GM18867 (cell line): ENCODE results near the gene COPB1.
A peak's percentile ranks its signal among the peaks of the same experiment; 100 is the strongest.
"Not testable (repeated sequence)": the region's sequence is repeated elsewhere in the genome, so short reads cannot be mapped to it uniquely, and the experiment has no call there.

ENCODE experiments used
- ATAC-seq: cut with Tn5 transposase; IDR thresholded peaks from one replicate; pipeline ENCODE4 v1.9.1; 2021; ENCODE audit warnings: mild to moderate bottlenecking, moderate library complexity; ENCODE audit not compliant: unreplicated experiment

COPB1 gene

GRCh38 chr11:14499560-14500180 is at the start of gene COPB1:
Gene COPB1, minus strand, starts transcription at chr11:14499811. Its CDS starts 883 bp downstream, at chr11:14498928.
- peak; percentile 89 for ATAC-seq

DNA sequence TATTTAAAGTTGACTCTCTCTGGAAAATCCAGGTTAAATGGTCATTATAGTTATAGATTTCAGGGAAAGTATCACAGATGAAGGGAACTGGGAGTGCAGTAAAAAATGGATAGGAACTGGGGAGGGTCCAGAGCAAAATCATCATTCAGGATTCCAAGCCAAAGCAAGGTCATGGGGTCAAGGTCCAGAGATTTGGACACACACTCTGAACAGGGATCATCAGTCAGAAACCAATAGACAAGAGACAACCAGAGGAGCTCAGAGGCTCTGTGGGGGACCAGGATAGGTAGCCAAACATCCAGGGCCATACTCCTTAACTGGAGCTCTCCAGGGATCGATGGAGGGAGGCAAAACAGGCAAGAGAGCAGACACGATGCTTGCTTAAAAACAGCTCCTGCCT is 47.8 kb upstream of the COPB1 start:
- no peak for ATAC-seq

GRCh38 chr11:14546672-14547071 is 47.1 kb upstream of the COPB1 start:
- ATAC-seq, result no peak

GRCh38 chr11:14544611-14545010 is 45.0 kb upstream of the COPB1 start:
- peak; percentile 82 for ATAC-seq

DNA sequence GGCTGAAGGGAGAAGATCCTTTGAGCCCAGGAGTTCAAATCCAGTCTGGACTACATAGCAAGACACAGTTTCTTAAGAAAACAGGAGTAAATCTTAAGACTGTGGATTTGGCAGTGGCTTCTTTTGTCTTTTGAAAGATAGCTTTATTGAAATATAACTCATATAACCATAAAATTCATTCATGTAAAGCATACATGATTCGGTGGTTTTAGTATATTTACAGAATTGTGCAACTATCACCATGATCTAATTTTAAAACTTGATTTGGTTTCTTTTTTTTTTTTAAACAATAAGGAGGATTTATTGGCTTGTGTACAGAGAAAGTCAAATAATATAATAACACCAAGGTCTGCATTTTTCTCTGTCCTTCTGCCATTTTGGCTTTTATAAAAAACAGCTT is 43.6 kb upstream of the COPB1 start:
- ATAC-seq, result no peak

GRCh38 chr11:14542324-14542723 is 42.7 kb upstream of the COPB1 start:
- ATAC-seq, result no peak

DNA sequence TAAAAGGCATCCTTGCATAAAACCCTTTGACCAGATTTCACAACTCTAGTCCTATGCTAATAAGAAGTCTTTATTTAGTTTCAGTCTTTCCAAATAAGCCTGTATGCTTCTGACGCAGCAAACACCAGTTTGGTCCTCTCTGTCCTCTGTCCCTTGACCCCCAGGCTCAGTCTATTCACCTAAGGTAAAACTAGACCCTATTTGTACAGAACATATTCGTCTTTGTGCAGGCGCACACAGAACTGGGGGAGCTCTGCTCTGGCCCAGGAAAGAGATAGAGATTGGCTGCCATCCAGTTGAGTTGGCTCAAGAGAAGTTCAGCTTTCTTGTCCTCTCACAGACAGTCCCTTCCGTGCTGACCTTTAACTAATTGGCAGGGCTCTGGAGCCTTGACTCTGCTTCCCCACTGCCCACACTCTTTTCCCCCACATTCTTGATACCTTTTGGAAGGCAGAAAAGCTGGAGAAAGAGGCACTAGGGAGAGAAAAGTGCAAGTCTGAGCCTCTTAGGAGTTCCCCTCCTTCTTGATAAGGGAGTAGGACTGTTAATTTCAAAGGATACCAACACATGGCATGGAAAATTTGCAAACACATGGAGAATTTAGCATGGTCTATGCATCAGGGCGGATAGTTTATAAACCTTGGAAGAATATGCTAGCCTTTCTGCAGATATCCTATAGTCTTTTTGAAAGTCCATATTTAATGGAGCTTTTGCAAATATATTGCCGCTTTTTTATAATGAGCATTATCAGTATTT is 41.8 kb upstream of the COPB1 start:
- ATAC-seq, result no peak

DNA sequence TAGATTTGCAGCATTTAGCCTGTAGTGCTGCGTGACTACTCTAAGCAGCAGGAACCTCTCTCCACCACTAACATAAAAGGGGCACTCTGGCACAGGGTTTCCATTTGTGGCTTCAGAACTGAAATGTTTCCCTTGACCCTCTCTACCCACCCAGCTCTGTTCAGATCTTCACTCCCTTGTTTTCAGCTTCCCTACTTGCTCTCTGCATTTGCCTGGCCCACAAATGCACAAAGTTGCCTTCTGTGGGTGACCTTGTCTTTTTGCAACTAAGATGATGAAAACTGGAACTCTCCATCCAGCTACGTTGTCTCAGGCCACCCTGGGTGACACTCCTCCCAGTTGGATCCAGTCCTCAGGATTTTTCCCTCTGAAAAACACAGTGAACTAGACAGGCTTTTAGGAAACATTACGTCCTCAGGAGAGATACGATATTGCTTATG is 40.4 kb upstream of the COPB1 start:
- ATAC-seq, result no peak

GRCh38 chr11:14538926-14539554 is 39.4 kb upstream of the COPB1 start:
- ATAC-seq, result no peak

DNA sequence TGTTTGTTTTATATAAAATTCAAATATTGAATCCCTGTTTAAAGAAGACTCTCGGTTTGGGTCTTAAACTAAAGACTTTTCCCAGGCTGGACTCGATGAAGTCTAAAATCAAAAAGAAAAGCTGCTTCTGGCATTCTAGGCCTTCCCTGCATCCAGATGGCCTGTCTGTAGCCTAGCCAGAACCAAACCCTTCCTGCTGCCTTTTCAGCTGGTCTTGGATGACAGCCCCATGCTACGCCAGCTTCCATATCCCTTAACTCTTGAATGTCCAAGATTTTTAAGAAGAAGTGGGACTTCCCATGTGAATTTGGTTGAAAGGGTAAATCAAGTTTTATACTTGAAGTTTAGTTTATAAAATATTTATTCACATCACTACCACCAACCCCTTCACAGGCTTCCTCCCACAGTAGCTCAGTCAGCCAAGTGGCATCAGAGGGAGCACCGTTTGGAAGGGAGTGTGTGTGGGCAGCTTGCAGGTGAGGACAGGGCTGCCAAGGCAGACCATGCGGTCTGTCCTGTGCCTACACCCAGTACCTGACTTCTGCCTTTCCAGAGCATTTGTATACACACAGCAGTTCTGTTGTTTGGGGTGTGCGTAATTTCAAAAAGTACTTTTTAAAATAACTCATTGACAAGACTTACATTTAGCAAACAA is 38.8 kb upstream of the COPB1 start:
- no peak for ATAC-seq

GRCh38 chr11:14537134-14537599 is 37.6 kb upstream of the COPB1 start:
- ATAC-seq, result peak; percentile 65

GRCh38 chr11:14535166-14535565 is 35.6 kb upstream of the COPB1 start:
- not testable (repeated sequence) for ATAC-seq

DNA sequence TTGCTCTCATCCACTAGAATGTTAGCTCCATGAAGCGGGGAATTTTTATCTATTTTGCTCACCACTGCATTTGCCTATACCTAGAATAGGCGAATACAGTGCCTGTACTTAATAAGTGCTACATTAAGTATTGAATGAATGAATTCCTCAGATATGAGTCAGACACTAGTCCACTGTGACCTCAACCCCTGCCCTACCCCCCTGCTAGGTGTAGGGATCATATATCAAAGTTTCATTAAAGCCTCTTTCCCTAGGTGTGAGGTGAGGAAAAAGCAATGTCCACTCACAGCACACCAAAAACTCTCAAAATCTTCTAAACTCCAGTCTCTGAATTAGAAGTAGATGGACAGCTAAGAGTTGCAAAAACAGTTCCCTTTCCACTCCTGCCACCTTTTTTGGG is 30.3 kb upstream of the COPB1 start:
- no peak for ATAC-seq

DNA sequence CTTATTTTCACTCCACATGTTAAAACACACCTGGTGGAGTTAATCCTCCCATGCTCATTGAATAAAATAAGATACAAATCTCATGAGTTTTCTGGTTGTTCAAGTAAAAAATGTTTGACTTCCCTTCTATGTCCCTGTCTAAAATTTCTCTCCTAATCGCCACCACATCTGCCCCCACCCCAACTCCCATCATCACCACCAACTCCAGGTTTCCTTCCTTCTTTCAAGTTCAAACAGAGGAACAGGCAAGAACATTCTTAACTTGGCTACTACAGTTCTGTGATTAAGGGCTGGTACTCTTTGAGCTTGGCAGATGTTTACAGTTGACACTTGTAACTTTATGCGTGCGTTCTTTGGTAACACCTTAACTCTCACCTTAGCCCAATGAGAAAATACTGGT is 29.7 kb upstream of the COPB1 start:
- ATAC-seq, result no peak

DNA sequence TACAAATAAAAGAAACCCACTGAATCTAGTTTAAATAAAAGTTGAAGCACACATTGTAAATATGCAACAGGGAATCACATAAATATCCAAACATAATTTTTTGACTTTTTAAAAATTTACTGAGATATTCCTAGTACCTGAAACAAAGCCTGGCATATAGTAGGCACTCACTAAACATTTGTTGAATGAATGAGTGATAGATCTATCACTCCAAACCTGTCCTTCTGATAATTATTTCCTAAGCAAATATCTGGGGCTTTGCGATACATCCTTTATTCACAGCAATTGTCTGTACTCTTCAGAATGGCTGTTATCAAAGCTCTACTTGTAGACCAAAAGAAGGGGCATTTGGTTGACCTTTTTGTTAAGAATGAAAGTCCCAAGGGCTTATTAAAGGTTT is 23.2 kb upstream of the COPB1 start:
- ATAC-seq, result no peak

DNA sequence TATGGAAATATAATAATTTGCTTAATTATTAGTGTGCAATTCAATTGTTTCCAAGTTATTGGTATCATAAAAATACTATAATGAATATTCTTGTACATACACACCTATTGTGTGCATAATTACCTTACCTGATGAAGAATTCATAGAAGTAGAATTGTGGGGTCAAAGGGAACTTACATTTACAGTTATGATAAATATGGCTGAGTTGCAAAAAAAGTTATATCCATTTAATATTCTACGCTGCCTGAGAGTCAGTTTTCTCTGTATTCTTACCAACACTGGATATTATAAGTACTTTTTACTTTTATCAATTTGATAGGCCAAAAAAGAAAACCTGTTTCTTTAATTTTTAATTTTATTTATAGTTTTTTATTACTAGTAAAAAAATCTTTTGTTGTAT is 22.6 kb upstream of the COPB1 start:
- no peak for ATAC-seq

DNA sequence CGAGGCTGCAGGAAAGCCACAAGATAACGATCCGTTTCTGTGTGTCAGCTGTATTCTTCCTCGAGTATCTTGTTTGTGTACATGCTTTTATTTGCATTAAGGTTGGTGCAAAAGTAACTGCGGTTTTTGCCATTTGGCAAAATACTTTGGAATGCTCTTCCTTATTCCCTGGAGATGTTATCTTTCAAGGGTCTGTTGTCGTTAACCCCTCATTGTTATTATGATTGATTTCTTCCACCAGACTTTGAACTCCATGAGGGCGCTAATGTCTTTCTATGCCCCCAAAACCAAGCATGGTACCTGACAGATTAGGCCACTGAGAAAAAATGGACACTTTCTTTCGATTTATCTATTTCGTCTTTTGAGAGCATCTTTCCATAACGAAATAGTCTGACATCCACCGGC is 21.1 kb upstream of the COPB1 start:
- no peak for ATAC-seq

DNA sequence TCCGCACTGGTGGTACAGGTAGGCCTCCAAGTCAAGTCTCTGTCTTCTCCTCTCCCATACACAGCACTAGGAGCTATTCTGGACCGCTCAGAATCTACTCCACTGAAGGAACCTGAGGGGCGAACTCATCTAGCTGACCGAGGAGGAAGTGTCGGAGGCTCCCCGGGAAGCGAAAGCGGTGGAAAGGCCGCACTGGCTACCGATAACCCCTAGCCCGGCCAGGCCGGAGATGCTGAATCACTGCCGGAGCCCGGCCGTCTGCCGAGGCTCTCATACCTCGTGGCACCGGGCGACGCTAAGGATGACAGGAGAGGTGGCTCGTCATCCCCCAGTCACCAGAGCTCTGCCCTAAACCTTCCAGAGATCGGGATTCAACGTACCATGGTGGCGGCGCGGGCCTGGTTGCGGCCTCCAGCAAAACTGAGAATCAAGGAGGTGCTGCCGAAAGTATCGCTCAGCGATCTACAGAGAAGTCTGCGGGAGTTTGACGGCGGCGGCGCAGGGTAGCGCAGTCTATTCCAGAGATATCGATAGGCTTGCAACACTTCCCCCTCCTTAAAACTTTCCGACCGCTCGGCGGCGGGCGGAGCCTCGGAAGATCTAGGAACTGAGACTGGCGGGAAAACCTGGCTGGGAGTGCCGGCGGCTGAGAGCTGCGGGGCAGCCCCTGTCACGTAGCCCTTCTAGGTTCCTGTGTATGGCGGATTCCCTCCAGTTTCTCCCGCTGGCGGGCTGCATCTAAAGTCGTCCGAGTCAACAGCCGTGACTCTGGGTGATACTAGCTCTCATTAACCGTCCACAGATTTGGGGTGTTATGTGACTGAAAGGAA is 20.5 kb upstream of the COPB1 start, which contains the start of gene PSMA1:
Gene PSMA1 (minus strand): TSS at position 470 of the 830 bp plus-strand sequence. CDS start 87 bp downstream, at position 383.
- ATAC-seq, result peak; percentile 93

GRCh38 chr11:14519597-14519916 is 19.9 kb upstream of the COPB1 start:
- ATAC-seq, result peak; percentile 13

- no peak for ATAC-seq
Measured at GRCh38 chr11:14518820-14519219, 19.2 kb upstream of the COPB1 start.

GRCh38 chr11:14513800-14514199 is 14.2 kb upstream of the COPB1 start:
- ATAC-seq, result no peak
